ENCODE data around the gene RPS2.

The RPS2 gene

GRCh38 chr16:1984347-1985225, 20.0 kb upstream of the RPS2 start:
- Mint-ChIP-seq H3K27ac (peak overlapping the region; percentile 51), H3K36me3 (ENCODE audit: low read depth) (peaks cover 14% of the 10 kb centered on the region), H3K27me3 (ENCODE audit: low read depth, poor library complexity) (peaks cover 68% of the 10 kb centered on the region)

GRCh38 chr16:1983544-1984346, 19.1 kb upstream of the RPS2 start, which contains the start of gene GFER:
GFER (plus strand) TSS chr16:1984193; CDS start chr16:1984219, 26 bp downstream.
- Mint-ChIP-seq H3K36me3 (ENCODE audit: low read depth) (peaks cover 14% of the 10 kb centered on the region), H3K9me3 (no peaks in the 10 kb centered on the region), H3K27ac (peak within 1 kb of the TSS; percentile 61), H3K4me1 (peaks cover 21% of the 10 kb centered on the region), H3K4me3 (peak within 1 kb of the TSS; percentile 89), H3K27me3 (ENCODE audit: low read depth, poor library complexity) (peaks cover 65% of the 10 kb centered on the region)
- no peak for TF ChIP-seq CTCF (IDR thresholded peaks at IDR 0.05)
- peak; percentile 96 for DNase-seq

More at GRCh38 chr16:1984347-1985225, 20.0 kb upstream of the RPS2 start:
- H3K4me1 Mint-ChIP-seq, result peaks cover 26% of the 10 kb centered on the region
- no peak for TF ChIP-seq CTCF (IDR thresholded peaks at IDR 0.05)
- H3K9me3 Mint-ChIP-seq, result no peaks in the 10 kb centered on the region
- DNase-seq, result no peak
- H3K4me3 Mint-ChIP-seq, result peak overlapping the region; percentile 89

GRCh38 chr16:1982991-1983543, 18.4 kb upstream of the RPS2 start:
- Mint-ChIP-seq H3K4me1 (peaks cover 17% of the 10 kb centered on the region), H3K9me3 (no peaks in the 10 kb centered on the region)

GRCh38 chr16:1982013-1982433, 17.4 kb upstream of the RPS2 start:
- peaks cover 12% of the 10 kb centered on the region for H3K36me3 Mint-ChIP-seq (ENCODE audit: low read depth)
- no peak overlapping the region for H3K27ac Mint-ChIP-seq
- TF ChIP-seq CTCF (IDR thresholded peaks at IDR 0.05), result no peak
- no peak for DNase-seq
- no peak overlapping the region for H3K4me3 Mint-ChIP-seq
- H3K9me3 Mint-ChIP-seq, result no peaks in the 10 kb centered on the region
- H3K4me1 Mint-ChIP-seq, result peaks cover 17% of the 10 kb centered on the region
- peaks cover 64% of the 10 kb centered on the region for H3K27me3 Mint-ChIP-seq (ENCODE audit: low read depth, poor library complexity)

More at GRCh38 chr16:1982991-1983543, 18.4 kb upstream of the RPS2 start:
- H3K4me3 Mint-ChIP-seq, result peak overlapping the region; percentile 79
- DNase-seq, result no peak
- H3K27me3 Mint-ChIP-seq (ENCODE audit: low read depth, poor library complexity), result peaks cover 65% of the 10 kb centered on the region
- H3K36me3 Mint-ChIP-seq (ENCODE audit: low read depth), result peaks cover 14% of the 10 kb centered on the region
- H3K27ac Mint-ChIP-seq, result peak overlapping the region; percentile 61
- no peak for TF ChIP-seq CTCF (IDR thresholded peaks at IDR 0.05)

- Mint-ChIP-seq H3K4me3 (peak within 1 kb of the TSS; percentile 19), H3K9me3 (no peaks in the 10 kb centered on the region), H3K27ac (no peak within 1 kb of the TSS), H3K27me3 (ENCODE audit: low read depth, poor library complexity) (peaks cover 58% of the 10 kb centered on the region), H3K4me1 (peaks cover 17% of the 10 kb centered on the region), H3K36me3 (ENCODE audit: low read depth) (peaks cover 5% of the 10 kb centered on the region)
- no peak for TF ChIP-seq CTCF (IDR thresholded peaks at IDR 0.05)
- DNase-seq, result no peak
Observed at GRCh38 chr16:1981398-1981836, 16.8 kb upstream of the RPS2 start, which contains the start of gene NOXO1. NOXO1 (minus strand) TSS chr16:1981469; CDS start chr16:1981179, 290 bp downstream.

Measured in nephron progenitor cell (in vitro differentiated cells).